ENCODE data around the gene RMDN3. TPM values are rescaled to one million over a fixed set of nuclear protein-coding genes. Genes with fewer than 3 reads are reported as not detected.

Gene RMDN3
- total RNA-seq, 4 donors from 2014 or later: 24.2 to 37.2 (median 32.8) TPM

DNA sequence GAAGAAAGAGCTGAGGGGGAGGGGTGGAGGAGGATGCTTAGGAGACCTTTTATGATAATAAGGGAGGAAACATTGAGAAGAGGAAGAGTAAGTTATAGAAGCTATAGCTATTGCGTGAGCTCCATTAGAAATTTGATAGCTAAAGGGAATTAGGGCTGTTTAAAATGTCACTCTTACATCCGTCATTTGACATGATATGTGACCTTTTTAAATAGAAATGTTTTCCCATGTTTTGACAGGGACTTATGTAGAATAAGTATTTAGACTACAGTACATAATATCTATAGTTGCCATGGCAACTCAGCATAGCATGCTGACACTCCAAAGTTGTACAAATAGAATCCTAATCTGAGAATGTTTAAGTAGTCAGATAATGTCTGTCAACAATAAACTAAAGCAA lies 40.9 kb downstream of the RMDN3 start:
- no peak for TF ChIP-seq EP300 (IDR thresholded peaks at IDR 0.05)
- no peak for TF ChIP-seq POLR2AphosphoS5 (IDR thresholded peaks at IDR 0.05)
- no peak for TF ChIP-seq POLR2A (IDR thresholded peaks at IDR 0.05)
- TF ChIP-seq, protein P1, sequence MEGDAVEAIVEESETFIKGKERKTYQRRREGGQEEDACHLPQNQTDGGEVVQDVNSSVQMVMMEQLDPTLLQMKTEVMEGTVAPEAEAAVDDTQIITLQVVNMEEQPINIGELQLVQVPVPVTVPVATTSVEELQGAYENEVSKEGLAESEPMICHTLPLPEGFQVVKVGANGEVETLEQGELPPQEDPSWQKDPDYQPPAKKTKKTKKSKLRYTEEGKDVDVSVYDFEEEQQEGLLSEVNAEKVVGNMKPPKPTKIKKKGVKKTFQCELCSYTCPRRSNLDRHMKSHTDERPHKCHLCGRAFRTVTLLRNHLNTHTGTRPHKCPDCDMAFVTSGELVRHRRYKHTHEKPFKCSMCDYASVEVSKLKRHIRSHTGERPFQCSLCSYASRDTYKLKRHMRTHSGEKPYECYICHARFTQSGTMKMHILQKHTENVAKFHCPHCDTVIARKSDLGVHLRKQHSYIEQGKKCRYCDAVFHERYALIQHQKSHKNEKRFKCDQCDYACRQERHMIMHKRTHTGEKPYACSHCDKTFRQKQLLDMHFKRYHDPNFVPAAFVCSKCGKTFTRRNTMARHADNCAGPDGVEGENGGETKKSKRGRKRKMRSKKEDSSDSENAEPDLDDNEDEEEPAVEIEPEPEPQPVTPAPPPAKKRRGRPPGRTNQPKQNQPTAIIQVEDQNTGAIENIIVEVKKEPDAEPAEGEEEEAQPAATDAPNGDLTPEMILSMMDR (IDR thresholded peaks at IDR 0.05): no peak
- WGBS, 2 donors (ENCODE audit: low coverage in 1 of 2): 50 to 89% methylated on average over 2 of the region's 2 CpGs
- Histone ChIP-seq H3K27me3 (no peaks in the 10 kb centered on the region), H3K36me3 (no peaks in the 10 kb centered on the region), H3K4me1 (no peaks in the 10 kb centered on the region), H3K27ac (no peak overlapping the region), H3K4me3 (no peak overlapping the region), H3K9me3 (no peaks in the 10 kb centered on the region)
- no peak for ATAC-seq

DNA sequence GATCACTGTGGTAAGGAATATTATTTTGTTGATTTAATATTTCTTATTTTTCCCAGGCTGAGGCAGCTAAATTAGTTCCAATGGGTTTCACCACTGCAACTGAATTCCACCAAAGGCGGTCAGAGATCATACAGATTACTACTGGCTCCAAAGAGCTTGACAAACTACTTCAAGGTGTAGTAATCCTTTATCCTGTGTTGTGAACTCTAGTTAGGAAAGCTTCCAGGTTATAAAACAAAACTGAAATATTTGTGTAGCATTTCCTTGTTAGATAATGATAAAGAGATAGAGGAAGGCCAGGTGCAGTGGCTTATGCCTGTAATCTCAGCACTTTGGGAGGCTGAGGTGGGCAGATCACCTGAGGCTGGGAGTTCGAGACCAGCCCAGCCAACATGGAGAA lies 48.9 kb downstream of the RMDN3 start:
- Histone ChIP-seq H3K36me3 (no peaks in the 10 kb centered on the region), H3K4me3 (no peak overlapping the region), H3K27ac (no peak overlapping the region), H3K9me3 (no peaks in the 10 kb centered on the region), H3K4me1 (no peaks in the 10 kb centered on the region), H3K27me3 (no peaks in the 10 kb centered on the region)
- no peak for ATAC-seq
- WGBS, 2 donors (ENCODE audit: low coverage in 1 of 2): 90 to 92% methylated on average over 1 to 2 of the region's 2 CpGs
- TF ChIP-seq POLR2A (IDR thresholded peaks at IDR 0.05): no peak
- TF ChIP-seq, protein P1 (IDR thresholded peaks at IDR 0.05): no peak
- no peak for TF ChIP-seq POLR2AphosphoS5 (IDR thresholded peaks at IDR 0.05)
- TF ChIP-seq EP300 (IDR thresholded peaks at IDR 0.05): no peak

DNA sequence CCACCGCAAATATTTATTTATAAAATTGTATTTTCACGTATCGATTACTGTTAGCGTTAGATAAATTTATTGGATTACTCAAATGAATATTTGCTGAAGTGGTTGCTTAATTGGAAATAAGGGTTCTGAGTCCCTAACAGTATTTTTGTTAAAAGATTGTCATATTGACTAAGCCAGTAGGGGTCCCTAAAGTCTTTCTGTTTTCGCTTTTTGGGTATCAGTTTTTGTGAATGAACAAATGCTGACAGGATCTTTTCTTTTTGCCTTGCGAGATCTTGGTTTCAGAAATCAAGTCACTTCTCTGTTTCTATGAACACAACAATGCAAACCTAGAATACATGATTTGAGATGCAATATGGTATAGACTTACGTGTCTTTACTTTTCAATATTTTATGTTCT lies 53.0 kb downstream of the RMDN3 start:
- no peaks in the 10 kb centered on the region for H3K36me3 ChIP-seq
- no peak for ATAC-seq
- H3K27ac ChIP-seq: no peak overlapping the region
- no peaks in the 10 kb centered on the region for H3K4me1 ChIP-seq
- no peak overlapping the region for H3K4me3 ChIP-seq
- TF ChIP-seq, protein P1 (IDR thresholded peaks at IDR 0.05): no peak
- TF ChIP-seq POLR2AphosphoS5 (IDR thresholded peaks at IDR 0.05): no peak
- TF ChIP-seq EP300 (IDR thresholded peaks at IDR 0.05): no peak
- no peak for TF ChIP-seq POLR2A (IDR thresholded peaks at IDR 0.05)
- no peaks in the 10 kb centered on the region for H3K9me3 ChIP-seq
- 94 to 96% methylated on average over 7 of the region's 7 CpGs for WGBS, 2 donors (ENCODE audit: low coverage in 1 of 2)
- H3K27me3 ChIP-seq: no peaks in the 10 kb centered on the region

DNA sequence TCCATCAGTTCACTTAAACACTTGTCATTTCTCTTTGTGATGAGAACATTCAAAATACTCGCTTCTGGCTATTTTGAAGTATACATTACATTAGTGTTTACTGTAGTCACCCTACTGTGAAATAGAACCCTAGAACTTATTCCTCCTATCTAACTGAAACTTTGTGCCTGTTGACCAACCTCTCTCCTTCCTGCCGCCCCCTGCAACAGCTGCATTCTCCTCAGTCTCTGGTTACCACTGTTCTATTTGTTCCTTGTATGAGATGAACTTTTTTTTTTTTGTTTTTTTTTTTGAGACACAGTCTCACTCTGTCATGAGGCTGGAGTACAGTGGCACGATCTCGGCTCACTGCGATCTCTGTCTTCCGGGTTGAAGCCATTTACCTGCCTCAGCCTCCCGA lies 57.1 kb downstream of the RMDN3 start:
- H3K27me3 ChIP-seq: no peaks in the 10 kb centered on the region
- peaks cover 0 to 3% of the 10 kb centered on the region in 2 donors for H3K36me3 ChIP-seq
- no peak overlapping the region for H3K4me3 ChIP-seq
- TF ChIP-seq, protein P1 (IDR thresholded peaks at IDR 0.05): no peak
- TF ChIP-seq POLR2AphosphoS5 (IDR thresholded peaks at IDR 0.05): no peak
- no peak for TF ChIP-seq POLR2A (IDR thresholded peaks at IDR 0.05)
- TF ChIP-seq EP300 (IDR thresholded peaks at IDR 0.05): no peak
- peaks cover 0 to 23% (median 10%) of the 10 kb centered on the region in 3 donors for H3K4me1 ChIP-seq
- H3K9me3 ChIP-seq: no peaks in the 10 kb centered on the region
- WGBS, 2 donors (ENCODE audit: low coverage in 1 of 2): 89% methylated on average over 6 to 7 of the region's 7 CpGs
- no peak for ATAC-seq
- H3K27ac ChIP-seq: no peak overlapping the region

DNA sequence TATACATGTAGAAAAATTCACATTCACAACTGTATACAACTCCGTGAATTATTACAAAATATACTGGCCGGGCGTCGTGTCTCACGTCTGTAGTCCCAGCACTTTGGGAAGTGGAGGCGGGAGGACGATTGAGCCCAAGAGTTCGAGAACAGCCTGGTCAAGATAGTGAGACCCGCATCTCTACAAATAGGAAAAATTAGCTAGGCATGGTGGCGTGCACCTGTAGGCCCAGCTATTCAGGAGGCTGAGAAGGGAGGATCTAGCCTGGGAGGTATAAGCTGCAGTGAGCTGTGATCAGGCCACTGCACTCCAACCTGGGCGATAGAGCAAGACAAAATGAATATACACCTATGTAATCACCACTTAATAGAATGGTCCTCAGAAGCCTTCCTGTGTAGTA lies 58.8 kb downstream of the RMDN3 start:
- no peak overlapping the region for H3K4me3 ChIP-seq
- no peak for ATAC-seq
- no peaks in the 10 kb centered on the region for H3K9me3 ChIP-seq
- H3K4me1 ChIP-seq: peaks cover 0 to 23% (median 10%) of the 10 kb centered on the region in 3 donors
- TF ChIP-seq EP300 (IDR thresholded peaks at IDR 0.05) (no peak), POLR2AphosphoS5 (IDR thresholded peaks at IDR 0.05) (no peak), POLR2A (IDR thresholded peaks at IDR 0.05) (no peak)
- TF ChIP-seq, protein P1 (IDR thresholded peaks at IDR 0.05): no peak
- H3K36me3 ChIP-seq: peaks cover 0 to 18% of the 10 kb centered on the region in 2 donors
- WGBS, 2 donors (ENCODE audit: low coverage in 1 of 2): 74 to 89% methylated on average over 10 to 11 of the region's 11 CpGs
- no peak overlapping the region for H3K27ac ChIP-seq
- no peaks in the 10 kb centered on the region for H3K27me3 ChIP-seq
